Measurements from ENCODE around the gene NUDT22.

NUDT22 gene

GRCh38 chr11:64259533-64260067, 33.5 kb downstream of the NUDT22 start:
- DNase-seq = no peak

- DNase-seq = no peak
Observed at GRCh38 chr11:64260147-64260708, 34.2 kb downstream of the NUDT22 start.

GRCh38 chr11:64261556-64262080, 35.5 kb downstream of the NUDT22 start:
- DNase-seq = no peak

- DNase-seq = no peak
Observed at GRCh38 chr11:64262271-64263002, 36.4 kb downstream of the NUDT22 start.

- no peak for DNase-seq
Observed at GRCh38 chr11:64263021-64263946, 37.2 kb downstream of the NUDT22 start.

- no peak for DNase-seq
Observed at GRCh38 chr11:64263947-64264317, 37.9 kb downstream of the NUDT22 start.

- no peak for DNase-seq
Observed at GRCh38 chr11:64264371-64264852, 38.3 kb downstream of the NUDT22 start.

GRCh38 chr11:64265176-64266160, 39.4 kb downstream of the NUDT22 start:
- DNase-seq = no peak

GRCh38 chr11:64266339-64266738, 40.3 kb downstream of the NUDT22 start:
- no peak for DNase-seq

GRCh38 chr11:64267207-64267945, 41.3 kb downstream of the NUDT22 start:
- DNase-seq = no peak

GRCh38 chr11:64268025-64268892, 42.2 kb downstream of the NUDT22 start:
- DNase-seq = no peak

- peak; percentile 41 to 53 for DNase-seq
Observed at GRCh38 chr11:64268893-64269539, 42.9 kb downstream of the NUDT22 start.

GRCh38 chr11:64269540-64270220, 43.6 kb downstream of the NUDT22 start:
- peak; percentile 98 for DNase-seq

GRCh38 chr11:64275031-64275800, 49.1 kb downstream of the NUDT22 start:
- DNase-seq = no peak

- no peak for DNase-seq
Observed at GRCh38 chr11:64275841-64276240, 49.8 kb downstream of the NUDT22 start.

GRCh38 chr11:64276653-64277431, 50.8 kb downstream of the NUDT22 start:
- no peak for DNase-seq

GRCh38 chr11:64278576-64279190, 52.6 kb downstream of the NUDT22 start:
- no peak for DNase-seq
